NCI-H82 treated with DMSO at 0.1 percent for 48 hours (cell line): ENCODE data around the gene HDAC4.
"Not testable (repeated sequence)": the region's sequence is repeated elsewhere in the genome, so short reads cannot be mapped to it uniquely, and the experiment has no call there.

Experiments used
- DNase-seq: peaks from one replicate; lab custom pipeline; 2025; ENCODE audit not compliant: unreplicated experiment; lab: John Stamatoyannopoulos, UW

HDAC4 gene

DNA sequence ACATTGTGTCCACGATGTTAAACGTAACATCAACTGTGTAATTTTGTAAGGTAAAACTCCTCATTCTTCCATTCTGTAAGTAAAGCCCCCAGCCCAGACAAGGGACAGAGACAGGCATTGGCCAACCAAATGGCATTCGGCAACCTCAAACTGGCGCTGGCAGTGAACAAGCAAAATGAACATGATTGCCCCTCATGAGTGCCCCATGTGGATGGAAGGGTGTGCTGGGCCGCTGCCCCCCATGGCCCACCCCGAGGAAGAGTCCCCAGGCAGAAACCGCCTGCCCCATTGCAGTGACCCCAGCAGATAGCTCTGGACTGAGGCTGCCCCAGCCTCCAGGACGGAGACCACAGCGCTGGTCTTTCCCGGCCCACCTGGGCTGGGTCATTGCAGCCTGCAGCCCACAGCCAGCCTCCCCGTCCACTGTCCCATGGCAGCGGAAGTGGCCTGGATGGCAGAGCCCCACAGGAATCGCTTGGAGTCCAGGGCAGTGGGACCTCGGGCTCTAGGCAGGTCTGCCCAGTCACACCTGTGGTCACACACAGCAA, 220.2 kb downstream of the HDAC4 start:
- no peak for DNase-seq

GRCh38 chr2:239179851-239180371, 220.9 kb downstream of the HDAC4 start:
- no peak for DNase-seq

- no peak for DNase-seq
Observed at GRCh38 chr2:239178954-239179353, 221.9 kb downstream of the HDAC4 start.

DNA sequence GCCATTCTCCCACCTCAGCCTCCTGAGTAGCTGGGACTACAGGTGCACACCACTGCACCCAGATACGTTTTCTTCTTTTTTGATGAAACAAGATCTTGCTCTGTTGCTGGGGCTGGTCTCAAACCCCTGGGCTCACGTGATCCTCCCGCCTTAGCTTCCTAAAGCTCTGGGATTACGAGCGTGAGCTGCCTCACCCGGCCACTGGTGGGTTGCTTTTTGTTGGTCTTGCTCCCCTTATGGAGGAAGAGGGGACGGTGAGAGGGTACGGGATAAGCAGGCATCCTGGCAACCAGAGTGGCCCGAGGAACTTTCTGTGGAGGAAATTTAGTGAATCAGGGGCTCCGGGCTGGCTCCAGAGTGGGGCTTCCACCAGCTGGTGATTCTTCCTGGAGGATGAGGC, 222.3 kb downstream of the HDAC4 start:
- no peak for DNase-seq

- no peak for DNase-seq
Observed at GRCh38 chr2:239177908-239178307, 222.9 kb downstream of the HDAC4 start.

- DNase-seq: no peak
Observed at GRCh38 chr2:239177325-239177724, 223.5 kb downstream of the HDAC4 start.

DNA sequence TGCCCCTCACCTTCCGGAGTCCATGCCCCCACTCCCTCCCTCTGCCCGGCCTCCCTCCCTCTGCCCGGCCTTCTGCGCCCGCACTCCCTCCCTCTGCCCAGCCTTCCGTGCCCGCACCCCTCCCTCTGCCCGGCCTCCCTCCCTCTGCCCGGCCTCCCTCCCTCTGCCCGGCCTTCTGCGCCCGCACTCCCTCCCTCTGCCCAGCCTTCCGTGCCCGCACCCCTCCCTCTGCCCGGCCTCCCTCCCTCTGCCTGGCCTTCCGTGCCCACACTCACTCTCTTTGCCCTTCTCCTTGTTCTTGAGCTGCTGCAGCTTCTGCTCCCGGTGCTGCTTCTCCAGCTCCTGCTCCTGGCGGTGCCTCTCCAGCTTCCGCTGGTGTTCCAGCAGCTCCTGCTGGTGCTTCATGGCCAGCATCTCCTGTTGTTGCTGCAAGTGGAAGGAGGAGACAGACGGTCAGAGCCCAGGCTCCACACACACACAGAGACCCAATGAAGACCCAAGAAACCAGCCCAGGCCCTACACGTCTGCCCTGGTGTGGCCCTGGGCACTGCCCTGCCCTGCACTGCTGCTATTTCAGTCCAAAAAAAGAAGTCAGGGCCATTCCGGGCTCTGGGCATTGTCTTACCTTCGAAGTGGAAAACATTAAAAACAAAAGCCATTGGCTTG, 224.5 kb downstream of the HDAC4 start:
- DNase-seq: not testable (repeated sequence)

GRCh38 chr2:239175181-239175580, 225.6 kb downstream of the HDAC4 start:
- DNase-seq: no peak

DNA sequence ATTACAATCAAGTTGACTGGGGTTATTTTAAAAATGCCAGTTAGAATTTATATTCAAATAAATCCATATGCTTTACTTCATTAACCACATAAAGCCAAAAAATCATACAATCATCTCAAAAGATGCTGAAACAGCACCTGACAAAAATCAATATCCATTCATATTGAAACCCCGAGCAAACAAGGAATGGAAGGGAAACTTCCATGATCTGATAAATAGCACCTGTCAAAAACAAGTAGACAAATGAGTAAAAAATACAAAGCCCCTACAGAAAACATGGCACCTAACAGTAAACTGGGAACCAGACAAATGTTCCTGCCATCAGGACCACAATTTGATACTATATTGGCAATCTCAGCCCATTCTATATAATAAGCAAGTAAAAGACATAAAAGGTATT, 227.5 kb downstream of the HDAC4 start:
- no peak for DNase-seq

- DNase-seq: no peak
Observed at GRCh38 chr2:239171643-239172042, 229.2 kb downstream of the HDAC4 start.

DNA sequence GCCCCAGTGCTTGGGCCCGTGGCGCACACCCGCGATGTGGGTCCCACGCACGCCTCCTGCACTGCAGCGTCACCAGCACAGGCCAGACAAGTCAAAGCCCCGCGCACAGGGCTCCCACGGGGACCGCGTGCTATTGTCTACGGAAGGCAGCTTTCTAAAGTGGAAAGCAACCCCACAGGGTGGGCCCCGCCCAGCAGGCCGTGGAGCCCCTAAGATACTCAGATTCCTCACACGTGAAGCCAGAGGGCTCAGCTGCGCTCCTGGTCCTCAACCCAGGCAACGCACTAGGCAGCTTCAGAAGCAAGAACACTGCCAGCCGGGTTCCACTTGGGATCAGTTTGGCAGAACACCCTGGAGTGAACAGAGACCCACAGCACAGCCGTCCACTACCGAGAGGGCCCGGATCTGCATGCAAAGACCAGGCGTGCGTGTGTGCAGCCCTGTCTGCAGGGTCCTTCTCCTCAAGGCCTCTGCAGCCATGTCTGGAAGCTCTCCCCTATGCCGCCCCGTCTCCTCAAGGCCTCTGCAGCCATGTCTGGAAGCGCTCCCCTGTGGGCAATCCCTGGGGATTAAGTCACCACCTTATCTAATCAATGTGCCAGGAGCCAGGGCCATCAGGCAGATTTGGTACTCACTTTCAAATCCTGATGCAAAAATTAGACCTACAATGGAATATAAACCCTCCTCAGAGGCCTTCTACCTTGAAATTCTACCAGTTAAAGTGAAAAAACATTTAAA, 231.3 kb downstream of the HDAC4 start:
- DNase-seq: no peak

DNA sequence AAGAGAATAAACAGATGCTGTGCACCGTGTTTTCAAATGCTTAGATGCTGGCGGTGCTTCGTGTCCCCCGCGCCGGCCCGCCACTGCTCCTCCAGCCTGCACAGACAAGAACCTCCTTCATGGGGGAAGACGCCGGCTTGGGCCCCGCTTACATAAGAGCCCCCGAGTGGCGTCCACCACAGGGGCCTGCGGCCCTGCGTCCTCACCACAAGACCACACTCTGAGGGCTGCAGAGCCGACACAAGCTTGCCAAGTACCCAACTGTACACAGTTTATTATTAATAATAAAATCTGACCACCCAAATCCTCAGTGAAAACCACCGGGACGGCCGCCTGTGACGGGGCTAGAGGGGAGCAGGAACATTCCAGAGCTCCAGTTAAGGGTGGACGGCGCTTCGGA, 232.2 kb downstream of the HDAC4 start:
- DNase-seq: no peak

GRCh38 chr2:239167766-239168444, 232.9 kb downstream of the HDAC4 start:
- no peak for DNase-seq

DNA sequence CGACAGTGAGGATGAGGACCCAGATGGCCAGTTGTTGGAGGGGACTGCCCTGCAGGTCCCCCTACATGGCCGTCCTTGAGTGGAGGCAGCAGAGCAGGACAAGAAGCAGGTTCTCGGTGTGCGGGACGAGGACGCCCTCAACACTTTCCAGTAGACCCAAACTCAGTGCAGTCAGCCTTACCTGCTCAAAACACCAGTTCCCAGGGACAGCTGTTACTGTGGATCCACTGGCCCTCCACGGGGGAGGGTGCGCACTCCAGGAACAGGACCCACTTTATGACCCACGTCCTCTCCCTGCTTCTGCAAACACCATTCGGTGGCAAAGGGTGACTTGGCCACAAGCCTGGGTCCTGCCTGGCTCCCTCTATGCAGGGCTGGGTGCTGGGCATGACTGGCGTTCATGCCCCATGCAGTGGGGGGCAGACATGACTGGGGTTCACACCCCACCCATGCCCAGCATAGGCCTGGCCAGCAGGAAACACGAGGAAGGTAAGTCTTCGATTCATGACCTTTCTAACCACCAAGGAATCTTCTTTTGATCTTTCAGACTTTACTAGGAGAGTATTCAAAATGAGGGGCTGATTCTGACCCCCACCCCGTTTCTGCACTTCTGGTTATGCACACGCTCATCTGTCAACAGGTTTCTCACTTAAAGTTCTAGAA, 233.7 kb downstream of the HDAC4 start:
- DNase-seq: no peak

DNA sequence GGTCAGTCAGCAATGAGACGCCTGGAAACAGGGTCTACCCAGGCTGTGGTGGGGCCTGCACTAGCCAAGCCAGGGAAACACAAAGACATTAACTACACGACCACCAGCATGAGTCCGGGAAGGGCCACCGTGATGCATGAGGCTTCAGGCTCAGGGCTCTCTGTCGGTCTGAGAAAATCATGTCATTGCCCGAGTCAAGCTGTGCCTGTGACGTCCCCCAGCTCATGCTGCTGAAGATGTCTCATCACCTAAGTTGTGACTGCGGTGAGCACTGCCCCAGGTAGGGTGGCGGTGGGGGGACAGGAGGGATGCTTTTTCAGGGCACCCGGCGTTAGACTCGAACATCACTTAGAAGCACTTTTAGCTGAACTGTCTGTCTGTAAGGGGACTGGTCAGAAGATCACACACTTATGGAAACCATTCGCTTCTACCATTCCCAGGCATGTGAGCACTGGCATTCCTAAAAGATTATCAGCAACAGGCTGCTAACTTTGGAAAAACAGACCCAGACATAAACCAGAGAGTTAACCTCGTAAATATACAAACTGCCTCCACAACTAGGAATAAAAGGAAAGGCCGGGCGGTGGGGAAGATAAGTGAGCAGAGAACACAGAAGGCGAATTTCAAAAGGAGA, 234.5 kb downstream of the HDAC4 start:
- DNase-seq: no peak

DNA sequence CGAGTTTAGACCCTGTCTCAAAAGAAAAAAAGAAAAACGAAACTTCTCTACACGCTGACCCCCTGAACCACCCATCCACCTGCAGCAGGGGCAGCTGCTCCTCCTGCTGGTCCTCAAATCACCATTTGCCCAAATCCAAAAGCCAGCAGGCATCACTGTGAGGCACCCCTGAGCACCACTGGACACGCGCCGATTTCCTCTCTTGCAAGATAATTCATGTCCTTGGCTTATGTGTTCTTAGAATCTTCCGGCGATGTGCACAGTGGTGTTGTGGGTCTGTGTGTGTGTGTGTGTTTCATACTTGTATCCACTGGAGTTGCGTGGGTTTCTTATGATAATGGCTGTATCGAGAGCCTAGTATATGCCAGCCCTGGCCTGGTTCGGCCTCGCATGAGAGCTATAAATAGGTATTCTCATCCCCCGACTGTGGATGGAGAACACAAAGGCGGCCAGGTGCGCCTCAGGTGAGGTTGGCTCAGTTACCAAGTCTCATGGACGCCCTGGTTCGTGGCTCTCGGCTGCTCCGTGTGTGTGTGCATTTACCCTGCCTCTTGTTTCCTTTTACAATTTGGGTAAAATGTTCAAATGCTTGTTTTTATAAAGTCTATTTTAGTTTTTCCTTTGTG, 235.5 kb downstream of the HDAC4 start:
- DNase-seq: no peak

DNA sequence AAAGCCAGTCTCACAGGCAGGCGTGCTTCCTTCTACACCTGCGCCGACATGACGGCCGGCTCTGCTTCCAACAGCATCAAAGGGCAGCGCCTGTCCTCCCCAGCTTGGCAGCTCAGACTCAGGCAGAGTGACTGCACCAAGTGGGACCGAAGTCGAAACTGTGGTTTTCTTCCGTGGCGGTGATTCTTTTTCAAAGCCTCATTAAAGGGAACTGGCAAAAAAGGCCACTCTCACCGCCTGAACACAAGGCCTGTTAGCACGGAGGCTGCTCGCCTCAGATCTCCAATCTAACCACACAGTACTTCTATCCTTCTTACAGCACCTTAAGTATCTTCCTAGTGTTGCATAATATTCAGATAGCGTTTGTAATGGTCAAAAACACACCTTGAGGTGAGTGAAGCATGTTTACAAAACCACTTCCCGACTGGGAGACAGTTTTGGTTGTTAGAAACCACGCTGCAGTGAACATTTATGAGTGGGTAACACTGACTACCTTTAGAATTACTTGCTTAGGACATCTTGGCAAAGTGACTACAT, 236.4 kb downstream of the HDAC4 start:
- no peak for DNase-seq

DNA sequence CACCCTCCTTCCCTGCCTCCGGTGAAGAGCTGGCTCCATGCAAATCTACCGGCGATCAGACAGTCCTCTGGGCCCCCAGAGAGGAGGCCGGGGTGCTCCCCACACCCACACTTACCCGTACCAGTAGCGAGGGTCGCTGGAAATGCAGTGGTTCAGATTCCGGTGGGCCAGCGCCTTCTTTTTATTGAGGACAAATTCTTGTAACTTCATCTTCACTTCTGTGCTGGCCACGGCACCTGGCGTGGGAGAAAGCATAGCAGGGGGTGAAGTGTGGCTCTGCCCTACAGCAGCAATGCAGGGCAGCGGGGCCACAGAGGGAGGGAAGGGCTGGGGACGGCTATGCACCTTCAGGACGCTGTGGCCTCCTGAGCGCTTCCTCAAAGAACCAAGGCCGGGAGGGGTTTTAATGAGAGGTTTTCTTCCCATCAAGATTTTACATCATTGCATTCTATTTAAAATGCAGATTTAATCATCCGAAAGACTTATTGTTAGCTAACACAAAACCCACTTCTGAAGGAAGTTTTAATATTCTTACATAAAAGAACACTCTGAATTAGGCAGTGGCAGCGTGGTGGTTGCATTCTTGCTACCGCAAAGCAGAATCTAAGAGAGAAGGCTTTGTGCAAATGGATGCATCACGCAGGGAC, 237.0 kb downstream of the HDAC4 start:
- no peak for DNase-seq

GRCh38 chr2:239162976-239163687, 237.7 kb downstream of the HDAC4 start:
- DNase-seq: no peak
